GM10847 (cell line): Measurements from ENCODE around the gene RNF40.

Experiments used
- POLR2A ChIP-seq: IDR thresholded peaks from 2 replicates; pipeline ENCODE4 v1.6.1; 2011; ENCODE audit not compliant: insufficient read length; ENCODE audit errors: extremely low read depth

RNF40 gene

DNA sequence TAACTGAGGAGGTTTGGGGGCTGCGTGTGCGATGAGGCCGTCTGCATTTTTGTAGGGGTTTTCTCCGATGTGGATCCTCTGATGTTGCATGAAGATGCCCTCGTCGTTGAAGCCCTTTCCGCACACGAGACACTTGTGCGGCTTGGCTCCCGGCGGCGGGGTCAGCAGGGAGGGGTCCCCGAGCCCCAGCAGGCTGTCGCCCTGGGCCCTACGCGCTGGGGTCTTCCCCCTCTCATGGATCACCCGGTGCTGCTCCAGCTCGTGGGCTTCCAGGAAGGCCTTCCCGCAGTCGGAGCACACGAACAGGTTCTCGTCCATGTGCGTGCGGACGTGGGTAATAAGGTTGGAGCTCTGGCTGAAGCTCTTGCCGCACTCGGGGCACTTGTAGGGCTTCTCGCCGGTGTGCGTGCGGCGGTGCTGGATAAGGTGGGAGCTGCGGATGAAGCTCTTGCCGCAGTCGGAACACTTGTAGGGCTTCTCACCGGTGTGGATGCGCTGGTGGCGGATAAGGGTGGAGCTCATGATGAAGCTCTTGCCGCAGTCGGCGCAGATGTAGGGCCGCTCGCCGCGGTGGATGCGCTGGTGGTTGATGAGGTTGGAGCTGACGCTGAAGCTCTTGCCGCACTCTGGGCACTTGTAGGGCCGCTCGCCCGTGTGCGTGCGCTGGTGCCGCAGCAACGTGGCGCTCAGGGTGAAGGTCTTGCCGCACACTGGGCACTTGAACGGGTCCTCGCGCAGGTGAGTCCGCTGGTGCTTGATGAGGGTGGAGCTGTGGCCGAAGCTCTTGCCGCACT is 20.6 kb downstream of the RNF40 start:
- no peak for TF ChIP-seq POLR2A

DNA sequence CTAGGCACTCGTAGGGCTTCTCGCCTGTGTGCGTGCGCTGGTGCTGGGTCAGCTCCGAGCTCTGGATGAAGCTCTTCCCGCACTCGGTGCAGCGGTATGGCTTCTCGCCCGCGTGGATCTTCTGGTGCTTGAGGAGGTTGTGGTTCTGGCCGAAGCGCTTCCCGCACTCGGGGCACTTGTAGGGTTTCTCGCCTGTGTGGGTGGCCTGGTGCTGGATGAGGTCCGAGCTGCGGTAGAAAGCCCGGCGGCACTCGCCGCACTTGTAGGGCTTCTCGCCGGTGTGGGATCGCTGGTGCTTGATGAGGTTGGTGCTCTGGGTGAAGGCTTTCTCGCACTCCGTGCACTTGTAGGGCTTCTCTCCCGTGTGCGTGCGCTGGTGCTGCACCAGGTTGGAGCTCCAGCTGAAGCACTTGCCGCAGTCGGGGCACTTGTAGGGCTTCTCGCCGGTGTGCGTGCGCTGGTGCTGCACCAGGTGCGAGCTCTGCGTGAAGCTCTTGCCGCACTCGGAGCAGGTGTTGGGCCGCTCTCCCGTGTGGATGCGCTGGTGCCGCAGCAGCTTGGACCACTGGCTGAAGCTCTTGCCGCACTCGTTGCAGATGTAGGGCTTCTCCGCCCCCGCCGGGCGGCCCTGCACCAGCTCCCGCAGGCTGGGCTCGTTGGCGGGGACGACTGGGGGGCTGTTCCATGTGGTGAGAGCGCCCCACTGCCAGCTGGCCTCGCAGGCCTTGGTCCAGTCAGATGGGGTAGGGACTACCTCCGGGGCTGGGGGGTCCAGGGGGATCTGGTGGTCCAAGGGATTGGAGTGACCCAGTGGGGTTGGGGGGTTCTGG is 21.4 kb downstream of the RNF40 start:
- TF ChIP-seq POLR2A = no peak

- TF ChIP-seq POLR2A = no peak
Measured at GRCh38 chr16:30784215-30784614, 22.1 kb downstream of the RNF40 start.

GRCh38 chr16:30785126-30786106 is 23.3 kb downstream of the RNF40 start:
- no peak for TF ChIP-seq POLR2A

DNA sequence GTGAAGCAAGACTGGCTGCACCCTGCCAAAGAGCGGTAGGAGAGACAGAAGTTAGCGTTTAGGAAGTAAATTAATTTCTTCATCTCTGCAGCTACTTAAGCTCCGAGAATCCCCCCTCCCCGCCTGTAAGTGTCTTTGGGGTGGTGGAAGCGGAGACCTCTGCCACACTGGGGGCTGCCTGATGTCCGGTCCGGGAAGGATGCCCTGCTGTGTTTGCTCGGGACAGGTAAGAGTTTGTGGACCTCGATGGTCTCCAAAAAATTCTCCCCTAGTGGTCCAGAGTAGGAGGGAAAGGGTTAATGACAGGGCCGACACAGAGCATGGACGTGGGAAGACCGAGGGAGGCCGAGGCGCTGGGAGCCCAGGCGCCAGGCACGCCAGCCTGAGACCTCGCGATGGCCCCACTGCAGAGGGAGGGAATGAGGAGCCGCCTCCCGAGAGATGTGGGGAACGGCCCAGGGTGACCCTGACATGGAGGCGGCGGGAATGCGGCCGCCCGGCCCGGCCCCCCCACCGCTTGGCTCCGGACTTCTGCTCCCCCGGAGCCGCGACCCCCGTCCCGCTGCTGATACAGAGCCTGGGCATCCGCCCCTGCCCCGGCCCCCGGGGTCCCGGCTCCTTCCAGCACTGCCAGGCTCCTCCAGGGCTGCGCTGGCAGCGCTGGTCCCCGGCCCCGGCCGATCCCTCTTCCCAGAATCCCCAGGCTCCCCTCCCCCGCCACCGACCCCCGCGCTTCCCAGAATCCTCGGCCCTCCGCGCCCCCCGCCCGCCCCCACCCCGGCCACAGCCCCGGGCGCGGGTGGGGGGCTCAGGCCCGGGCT is 24.2 kb downstream of the RNF40 start:
- TF ChIP-seq POLR2A = no peak

DNA sequence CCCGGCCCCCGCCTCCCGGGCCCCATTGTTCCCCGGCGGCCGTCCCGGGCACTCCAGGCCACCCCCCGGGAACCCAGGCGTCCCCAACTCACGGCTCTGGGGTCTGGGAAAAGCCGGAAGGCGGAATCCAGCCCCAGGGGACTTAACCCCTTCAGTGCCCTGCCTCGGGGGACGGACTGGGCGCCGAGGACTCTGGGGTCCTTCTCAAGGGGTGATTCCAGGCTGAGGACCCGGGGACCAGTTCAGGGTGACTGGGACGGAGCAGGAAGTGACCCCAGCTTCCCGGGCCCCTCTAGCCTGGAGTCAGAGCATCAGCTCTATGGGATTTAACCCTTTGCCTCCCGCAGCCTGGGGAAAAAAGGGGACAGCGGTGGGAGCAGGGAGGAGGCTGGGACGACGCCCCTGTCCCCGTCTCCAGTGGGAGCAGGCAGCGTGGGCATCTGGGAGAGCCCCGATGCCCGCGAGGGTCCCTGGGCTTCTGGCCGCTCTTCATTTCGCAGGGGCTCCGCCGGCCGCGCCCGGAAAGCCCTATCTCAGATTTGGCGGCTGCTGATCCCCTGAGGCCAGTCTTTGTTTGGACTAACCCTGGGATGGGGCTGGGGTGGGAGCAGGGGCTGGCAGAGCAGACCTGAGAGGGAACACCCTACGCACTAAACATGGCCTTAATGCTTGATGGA is 25.0 kb downstream of the RNF40 start, which contains the start of gene ZNF629:
Gene ZNF629 (minus strand): TSS at position 270 of the 677 bp plus-strand sequence. CDS start 2,723 bp downstream, outside the sequence.
- no peak for TF ChIP-seq POLR2A

DNA sequence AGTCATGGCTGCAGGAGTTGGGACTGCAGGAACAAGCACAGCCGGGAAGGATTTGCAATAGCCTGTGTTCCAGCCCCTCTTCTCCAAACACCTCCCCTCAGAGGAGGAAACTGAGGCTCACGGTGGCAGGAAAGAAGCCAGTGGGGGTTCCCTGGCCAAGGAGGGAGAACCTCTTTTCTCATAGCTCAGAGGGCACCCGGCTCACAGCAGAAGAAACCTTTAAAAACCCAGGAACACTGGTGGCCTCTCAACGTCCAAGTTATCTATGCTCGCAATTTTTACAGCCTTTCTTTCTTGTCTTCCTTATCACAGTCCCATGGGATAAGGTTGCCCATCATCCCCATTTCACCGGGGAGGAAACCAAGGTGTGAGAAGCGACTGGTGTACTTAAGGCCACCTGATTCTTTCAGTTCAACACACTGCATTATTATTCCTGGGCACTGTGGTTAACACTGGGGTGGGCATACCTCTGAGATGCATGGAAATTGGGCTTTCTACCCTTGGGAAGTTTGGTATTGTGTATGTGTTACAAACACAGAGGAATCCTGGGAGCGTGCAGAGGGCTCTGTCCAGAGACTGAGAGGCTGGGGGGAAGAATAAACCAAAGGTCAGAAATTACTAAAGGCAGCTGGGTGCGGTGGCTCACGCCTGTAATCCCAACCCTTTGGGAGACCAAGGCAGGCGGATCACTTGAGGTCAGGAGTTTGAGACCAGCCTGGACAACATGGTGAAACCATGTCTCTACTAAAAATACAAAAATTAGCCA is 25.7 kb downstream of the RNF40 start:
- TF ChIP-seq POLR2A = no peak

DNA sequence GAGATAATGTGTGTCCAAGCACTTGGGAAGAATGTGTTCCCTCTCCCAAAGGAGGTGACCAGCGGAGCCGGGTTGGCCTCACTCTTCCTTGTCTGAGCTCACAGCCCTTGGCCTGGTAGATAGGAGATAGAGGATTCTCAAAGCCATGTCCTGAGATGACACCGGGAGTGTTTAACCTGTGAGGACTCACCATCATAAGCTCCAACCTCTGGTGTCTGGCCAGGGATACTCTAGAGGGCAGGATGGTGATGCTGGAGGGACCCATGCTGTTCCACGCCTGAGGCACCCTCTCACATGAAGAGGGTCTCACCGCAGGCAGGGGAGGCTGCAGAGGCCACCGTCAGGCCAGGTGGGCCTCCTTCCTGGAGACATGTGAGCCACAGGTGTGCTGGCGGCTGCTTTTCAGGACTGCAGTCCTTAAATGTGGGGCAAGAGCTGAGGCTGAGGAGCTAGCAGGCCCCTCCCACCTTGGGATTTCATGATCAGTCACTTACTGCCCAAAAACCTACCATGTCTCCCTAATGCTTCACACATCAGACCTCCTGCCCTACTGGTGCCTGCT is 31.5 kb downstream of the RNF40 start:
- TF ChIP-seq POLR2A = no peak

DNA sequence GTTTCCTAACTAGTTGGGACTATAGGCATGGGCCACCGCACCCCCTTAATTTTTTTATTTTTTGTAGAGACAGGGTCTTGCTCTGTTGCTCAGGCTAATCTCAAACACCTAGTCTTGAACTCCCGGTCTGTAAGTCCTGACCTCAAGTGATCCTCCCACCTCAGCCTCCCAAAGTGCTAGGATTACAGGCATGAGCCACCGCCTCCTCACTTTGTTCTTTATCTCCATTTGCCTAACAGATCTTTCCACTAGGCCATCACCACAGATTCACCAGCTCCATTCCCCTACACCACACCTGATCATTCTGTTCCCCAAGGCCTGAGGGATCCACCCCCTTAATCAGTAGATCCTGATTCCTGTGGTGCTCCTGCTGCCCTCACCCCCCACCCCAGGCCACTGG is 32.5 kb downstream of the RNF40 start:
- no peak for TF ChIP-seq POLR2A

DNA sequence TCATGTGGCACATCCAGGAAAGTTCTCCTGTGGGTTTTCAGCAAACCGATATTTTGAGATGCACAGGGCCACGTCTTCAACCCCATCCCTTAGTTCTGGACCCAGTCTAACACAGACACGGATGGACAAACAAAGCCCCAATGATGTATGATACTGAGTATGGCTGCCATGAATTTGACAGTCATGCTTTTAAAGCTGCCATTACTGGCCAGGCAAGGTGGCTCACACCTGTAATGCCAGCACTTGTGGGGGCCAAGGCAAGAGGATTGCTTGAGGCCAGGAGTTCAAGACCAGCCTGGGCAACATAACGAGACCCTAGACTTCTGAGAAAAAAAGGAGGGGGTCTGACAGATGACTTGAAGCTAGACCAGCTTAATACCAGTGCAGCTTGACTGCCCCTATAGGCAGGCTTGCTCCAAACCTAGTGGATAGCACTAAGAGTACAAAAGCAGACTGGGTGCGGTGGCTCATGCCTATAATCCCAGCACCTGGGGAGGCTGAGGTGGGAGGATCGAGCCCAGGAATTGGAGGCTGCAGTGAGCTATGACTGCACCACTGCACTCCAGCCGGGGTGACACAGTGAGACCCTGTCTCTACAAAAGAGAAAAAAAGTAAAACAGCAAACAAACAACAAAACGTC is 35.7 kb downstream of the RNF40 start:
- no peak for TF ChIP-seq POLR2A

DNA sequence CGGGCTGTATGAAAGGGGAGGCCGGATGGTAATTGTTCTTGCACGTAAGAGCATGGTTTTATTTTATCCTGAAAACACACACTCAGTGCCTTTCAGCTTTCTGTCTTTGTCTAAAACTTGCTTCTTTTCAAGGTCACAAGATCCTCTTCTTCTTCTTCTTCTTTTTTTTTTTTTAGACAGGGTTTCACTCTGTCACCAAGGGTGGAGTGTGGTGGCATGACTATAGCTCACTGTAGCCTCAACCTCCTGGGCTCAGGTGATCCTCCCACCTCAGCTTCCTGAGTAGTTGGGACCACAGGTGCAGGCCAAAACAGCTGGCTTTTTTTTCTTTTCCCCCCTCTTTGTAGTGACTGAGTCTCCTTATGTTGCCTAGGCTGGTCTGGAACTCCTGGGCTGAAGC is 40.8 kb downstream of the RNF40 start:
- no peak for TF ChIP-seq POLR2A

GRCh38 chr16:30805056-30805369 is 42.9 kb downstream of the RNF40 start:
- TF ChIP-seq POLR2A = no peak
